Ramos (cell line): ENCODE data around the gene LEMD3.

Experiments
- in situ Hi-C: fragments of 300-500 bp; cut with MboI; formaldehyde crosslinking; loops from one replicate; pipeline ENCODE4 v1.14.3; 2022; ENCODE audit warnings: low sequenced_read_pairs; ENCODE audit not compliant: unreplicated experiment

Gene LEMD3

GRCh38 chr12:65169320-65170208 lies at the start of gene LEMD3:
TSS of gene LEMD3 (plus strand) at chr12:65169583. CDS start at chr12:65169597, 14 bp downstream.
- in situ Hi-C loops = loop anchor here (10.0 kb wide), 1 partner anchor 55 kb away; no protein-coding TSS in a partner anchor

- in situ Hi-C loops = no loop called here
Measured at GRCh38 chr12:65121049-65121955, 48.1 kb upstream of the LEMD3 start, which contains the start of gene WIF1. TSS of gene WIF1 (minus strand) at chr12:65121305. CDS start at chr12:65121191, 114 bp downstream.

- in situ Hi-C loops = no loop called here
Measured at GRCh38 chr12:65121956-65122469, 47.4 kb upstream of the LEMD3 start.

GRCh38 chr12:65122703-65123102 lies 46.7 kb upstream of the LEMD3 start:
- in situ Hi-C loops = no loop called here

GRCh38 chr12:65123435-65124063 lies 45.8 kb upstream of the LEMD3 start:
- in situ Hi-C loops = no loop called here

- in situ Hi-C loops = no loop called here
Measured at GRCh38 chr12:65125247-65125646, 44.1 kb upstream of the LEMD3 start.

- in situ Hi-C loops = no loop called here
Measured at GRCh38 chr12:65125975-65126374, 43.4 kb upstream of the LEMD3 start.

GRCh38 chr12:65126482-65126881 lies 42.9 kb upstream of the LEMD3 start:
- in situ Hi-C loops = no loop called here

- in situ Hi-C loops = no loop called here
Measured at GRCh38 chr12:65133879-65134278, 35.5 kb upstream of the LEMD3 start.

- in situ Hi-C loops = no loop called here
Measured at GRCh38 chr12:65139389-65139788, 30.0 kb upstream of the LEMD3 start.

- in situ Hi-C loops = no loop called here
Measured at GRCh38 chr12:65140738-65141137, 28.6 kb upstream of the LEMD3 start.

- in situ Hi-C loops = no loop called here
Measured at GRCh38 chr12:65147312-65147905, 22.0 kb upstream of the LEMD3 start.

- in situ Hi-C loops = no loop called here
Measured at GRCh38 chr12:65152012-65152411, 17.4 kb upstream of the LEMD3 start.

- in situ Hi-C loops = no loop called here
Measured at GRCh38 chr12:65152596-65152995, 16.8 kb upstream of the LEMD3 start.

GRCh38 chr12:65155784-65156183 lies 13.6 kb upstream of the LEMD3 start:
- in situ Hi-C loops = no loop called here

- in situ Hi-C loops = no loop called here
Measured at GRCh38 chr12:65156366-65156841, 13.0 kb upstream of the LEMD3 start.

- in situ Hi-C loops = no loop called here
Measured at GRCh38 chr12:65157091-65157490, 12.3 kb upstream of the LEMD3 start.

GRCh38 chr12:65162609-65163008 lies 6.8 kb upstream of the LEMD3 start:
- in situ Hi-C loops = no loop called here

GRCh38 chr12:65164244-65164643 lies 5.1 kb upstream of the LEMD3 start:
- in situ Hi-C loops = no loop called here

- in situ Hi-C loops = no loop called here
Measured at GRCh38 chr12:65164774-65165173, 4.6 kb upstream of the LEMD3 start.
